Hematopoietic multipotent progenitor cell treated with erythropoietin and hydrocortisone succinate and interleukin-3 and kit ligand, for 17 days (in vitro differentiated cells): ENCODE data around the gene LRRC26.

ENCODE experiments used
- DNase-seq: peaks from one replicate; pipeline ENCODE4 v3.0.0-alpha.2; 2015; ENCODE audit warnings: low spot score

The LRRC26 gene

GRCh38 chr9:137150617-137151457 lies 19.0 kb downstream of the LRRC26 start:
- peak; percentile 67 for DNase-seq

GRCh38 chr9:137149942-137150616 lies 19.8 kb downstream of the LRRC26 start:
- DNase-seq: peak; percentile 68

GRCh38 chr9:137149363-137149762 lies 20.5 kb downstream of the LRRC26 start:
- DNase-seq: no peak

- DNase-seq: no peak
Observed at GRCh38 chr9:137148661-137149060, 21.2 kb downstream of the LRRC26 start.

GRCh38 chr9:137148242-137148641 lies 21.6 kb downstream of the LRRC26 start:
- DNase-seq: no peak

GRCh38 chr9:137147793-137148160 lies 22.1 kb downstream of the LRRC26 start:
- DNase-seq: no peak

GRCh38 chr9:137147091-137147792 lies 22.6 kb downstream of the LRRC26 start:
- no peak for DNase-seq

- no peak for DNase-seq
Observed at GRCh38 chr9:137146527-137146918, 23.3 kb downstream of the LRRC26 start.

GRCh38 chr9:137145731-137146526 lies 23.9 kb downstream of the LRRC26 start:
- DNase-seq: no peak

- no peak for DNase-seq
Observed at GRCh38 chr9:137143459-137143858, 26.4 kb downstream of the LRRC26 start.

- no peak for DNase-seq
Observed at GRCh38 chr9:137141976-137142936, 27.6 kb downstream of the LRRC26 start.

- no peak for DNase-seq
Observed at GRCh38 chr9:137141050-137141810, 28.6 kb downstream of the LRRC26 start.

- DNase-seq: no peak
Observed at GRCh38 chr9:137140151-137141012, 29.5 kb downstream of the LRRC26 start.

GRCh38 chr9:137139468-137140150 lies 30.2 kb downstream of the LRRC26 start:
- no peak for DNase-seq

- DNase-seq: no peak
Observed at GRCh38 chr9:137138722-137139467, 31.0 kb downstream of the LRRC26 start, which contains the start of gene GRIN1. TSS of gene GRIN1 (plus strand) at chr9:137139154. CDS start at chr9:137139487, 333 bp downstream.

GRCh38 chr9:137138058-137138721 lies 31.7 kb downstream of the LRRC26 start:
- no peak for DNase-seq
